Activated naive CD8-positive, alpha-beta T cell treated with anti-CD3 and anti-CD28 coated beads for 36 hours (primary cell): ENCODE data around the gene OVOL1. TPM values are rescaled to one million over a fixed set of nuclear protein-coding genes. Genes with fewer than 3 reads are reported as not detected.

ENCODE experiments used
- DNase-seq: peaks from one replicate; pipeline ENCODE4 v3.0.0; 2021
- H3K27ac Mint-ChIP-seq: one replicate; pipeline ENCODE4 v1.8.0; 2022; ENCODE audit warnings: mild to moderate bottlenecking, moderate library complexity, mixed read lengths
- H3K27me3 Mint-ChIP-seq: one replicate; pipeline ENCODE4 v1.8.0; 2022; ENCODE audit warnings: mild to moderate bottlenecking, mixed read lengths
- H3K36me3 Mint-ChIP-seq: one replicate; pipeline ENCODE4 v1.8.0; 2021; ENCODE audit warnings: mild to moderate bottlenecking, mixed read lengths
- H3K4me1 Mint-ChIP-seq: one replicate; pipeline ENCODE4 v1.8.0; 2021; ENCODE audit warnings: mixed read lengths
- H3K4me3 Mint-ChIP-seq: one replicate; pipeline ENCODE4 v1.8.0; 2022; ENCODE audit warnings: mild to moderate bottlenecking, moderate library complexity, mixed read lengths
- H3K9me3 Mint-ChIP-seq: one replicate; pipeline ENCODE4 v1.8.0; 2022; ENCODE audit warnings: mixed read lengths
- total RNA-seq, 2 experiments: library from RNA; stranded (reverse); gene quantifications; one replicate each; pipeline ENCODE4 v1.2.3, GENCODE V29; 2021

Gene OVOL1
- total RNA-seq, 2 experiments from 2014 or later: 0.42 to 0.45 TPM

- peaks cover 24% of the 10 kb centered on the region for H3K4me1 Mint-ChIP-seq
- no peak for DNase-seq
- no peaks in the 10 kb centered on the region for H3K27me3 Mint-ChIP-seq
- no peaks in the 10 kb centered on the region for H3K9me3 Mint-ChIP-seq
- H3K36me3 Mint-ChIP-seq: no peaks in the 10 kb centered on the region
- H3K4me3 Mint-ChIP-seq: no peak overlapping the region
- H3K27ac Mint-ChIP-seq: no peak overlapping the region
Measured at GRCh38 chr11:65771589-65772112, 15.2 kb upstream of the OVOL1 start.

- no peaks in the 10 kb centered on the region for H3K9me3 Mint-ChIP-seq
- no peak for DNase-seq
- H3K27ac Mint-ChIP-seq: no peak overlapping the region
- H3K4me1 Mint-ChIP-seq: peaks cover 33% of the 10 kb centered on the region
- H3K4me3 Mint-ChIP-seq: no peak overlapping the region
- H3K36me3 Mint-ChIP-seq: peaks cover 4% of the 10 kb centered on the region
- no peaks in the 10 kb centered on the region for H3K27me3 Mint-ChIP-seq
Measured at GRCh38 chr11:65773784-65774411, 13.0 kb upstream of the OVOL1 start.

- no peak for DNase-seq
- peaks cover 6% of the 10 kb centered on the region for H3K36me3 Mint-ChIP-seq
- H3K27me3 Mint-ChIP-seq: no peaks in the 10 kb centered on the region
- peaks cover 31% of the 10 kb centered on the region for H3K4me1 Mint-ChIP-seq
- no peak overlapping the region for H3K27ac Mint-ChIP-seq
- no peak overlapping the region for H3K4me3 Mint-ChIP-seq
- H3K9me3 Mint-ChIP-seq: no peaks in the 10 kb centered on the region
Measured at GRCh38 chr11:65774525-65775306, 12.1 kb upstream of the OVOL1 start.

- Mint-ChIP-seq H3K27ac (peak overlapping the region; percentile 65), H3K27me3 (no peaks in the 10 kb centered on the region), H3K4me3 (no peak overlapping the region), H3K36me3 (peaks cover 7% of the 10 kb centered on the region), H3K9me3 (no peaks in the 10 kb centered on the region), H3K4me1 (peaks cover 29% of the 10 kb centered on the region)
- no peak for DNase-seq
Measured at GRCh38 chr11:65776196-65776595, 10.7 kb upstream of the OVOL1 start.

GRCh38 chr11:65776710-65777141 lies 10.1 kb upstream of the OVOL1 start:
- peak overlapping the region; percentile 21 for H3K27ac Mint-ChIP-seq
- H3K36me3 Mint-ChIP-seq: peaks cover 7% of the 10 kb centered on the region
- no peak overlapping the region for H3K4me3 Mint-ChIP-seq
- no peaks in the 10 kb centered on the region for H3K9me3 Mint-ChIP-seq
- no peak for DNase-seq
- peaks cover 29% of the 10 kb centered on the region for H3K4me1 Mint-ChIP-seq
- no peaks in the 10 kb centered on the region for H3K27me3 Mint-ChIP-seq

- Mint-ChIP-seq H3K4me1 (peaks cover 32% of the 10 kb centered on the region), H3K27me3 (no peaks in the 10 kb centered on the region), H3K36me3 (peaks cover 7% of the 10 kb centered on the region), H3K4me3 (no peak overlapping the region), H3K9me3 (no peaks in the 10 kb centered on the region), H3K27ac (no peak overlapping the region)
- DNase-seq: no peak
Measured at GRCh38 chr11:65777241-65777640, 9.6 kb upstream of the OVOL1 start.

GRCh38 chr11:65777821-65778361 lies 9.0 kb upstream of the OVOL1 start:
- DNase-seq: no peak
- Mint-ChIP-seq H3K4me1 (peaks cover 34% of the 10 kb centered on the region), H3K36me3 (peaks cover 7% of the 10 kb centered on the region), H3K9me3 (no peaks in the 10 kb centered on the region), H3K4me3 (peak overlapping the region; percentile 10), H3K27ac (no peak overlapping the region), H3K27me3 (peaks cover 2% of the 10 kb centered on the region)

GRCh38 chr11:65778431-65778900 lies 8.4 kb upstream of the OVOL1 start:
- H3K27ac Mint-ChIP-seq: no peak overlapping the region
- H3K9me3 Mint-ChIP-seq: no peaks in the 10 kb centered on the region
- no peak for DNase-seq
- H3K4me3 Mint-ChIP-seq: peak overlapping the region; percentile 22
- peaks cover 7% of the 10 kb centered on the region for H3K36me3 Mint-ChIP-seq
- H3K27me3 Mint-ChIP-seq: peaks cover 3% of the 10 kb centered on the region
- H3K4me1 Mint-ChIP-seq: peaks cover 31% of the 10 kb centered on the region

- peaks cover 7% of the 10 kb centered on the region for H3K36me3 Mint-ChIP-seq
- no peak overlapping the region for H3K27ac Mint-ChIP-seq
- peak overlapping the region; percentile 83 for H3K4me3 Mint-ChIP-seq
- H3K27me3 Mint-ChIP-seq: peaks cover 9% of the 10 kb centered on the region
- H3K9me3 Mint-ChIP-seq: no peaks in the 10 kb centered on the region
- no peak for DNase-seq
- peaks cover 28% of the 10 kb centered on the region for H3K4me1 Mint-ChIP-seq
Measured at GRCh38 chr11:65778901-65779668, 7.8 kb upstream of the OVOL1 start.

- no peak for DNase-seq
- Mint-ChIP-seq H3K9me3 (no peaks in the 10 kb centered on the region), H3K36me3 (peaks cover 7% of the 10 kb centered on the region), H3K4me3 (peak overlapping the region; percentile 83), H3K4me1 (peaks cover 25% of the 10 kb centered on the region), H3K27me3 (peaks cover 14% of the 10 kb centered on the region), H3K27ac (peak overlapping the region; percentile 89)
Measured at GRCh38 chr11:65779669-65779918, 7.3 kb upstream of the OVOL1 start.

GRCh38 chr11:65779919-65780769 lies 6.7 kb upstream of the OVOL1 start:
- peak overlapping the region; percentile 83 for H3K4me3 Mint-ChIP-seq
- peaks cover 7% of the 10 kb centered on the region for H3K36me3 Mint-ChIP-seq
- peak; percentile 93 for DNase-seq
- peaks cover 17% of the 10 kb centered on the region for H3K27me3 Mint-ChIP-seq
- H3K9me3 Mint-ChIP-seq: no peaks in the 10 kb centered on the region
- peaks cover 27% of the 10 kb centered on the region for H3K4me1 Mint-ChIP-seq
- H3K27ac Mint-ChIP-seq: peak overlapping the region; percentile 89

GRCh38 chr11:65780770-65781151 lies 6.1 kb upstream of the OVOL1 start, which contains the start of gene AP5B1:
Gene AP5B1, minus strand, starts transcription at chr11:65780976. Its CDS starts 385 bp downstream, at chr11:65780591.
- Mint-ChIP-seq H3K27me3 (peaks cover 24% of the 10 kb centered on the region), H3K4me1 (peaks cover 31% of the 10 kb centered on the region), H3K36me3 (peaks cover 7% of the 10 kb centered on the region), H3K4me3 (peak within 1 kb of the TSS; percentile 83), H3K9me3 (no peaks in the 10 kb centered on the region), H3K27ac (peak within 1 kb of the TSS; percentile 89)
- peak; percentile 84 for DNase-seq

- Mint-ChIP-seq H3K36me3 (peaks cover 7% of the 10 kb centered on the region), H3K27me3 (peaks cover 27% of the 10 kb centered on the region), H3K27ac (no peak overlapping the region), H3K4me3 (no peak overlapping the region), H3K4me1 (peaks cover 27% of the 10 kb centered on the region), H3K9me3 (no peaks in the 10 kb centered on the region)
- no peak for DNase-seq
Measured at GRCh38 chr11:65781152-65781961, 5.5 kb upstream of the OVOL1 start.
